ENCODE data around the gene NEGR1. TPM values are rescaled to one million over a fixed set of nuclear protein-coding genes. Genes with fewer than 3 reads are reported as not detected.

Gene NEGR1
- total RNA-seq, 1 donor from 2014 or later = 0.26 TPM

DNA sequence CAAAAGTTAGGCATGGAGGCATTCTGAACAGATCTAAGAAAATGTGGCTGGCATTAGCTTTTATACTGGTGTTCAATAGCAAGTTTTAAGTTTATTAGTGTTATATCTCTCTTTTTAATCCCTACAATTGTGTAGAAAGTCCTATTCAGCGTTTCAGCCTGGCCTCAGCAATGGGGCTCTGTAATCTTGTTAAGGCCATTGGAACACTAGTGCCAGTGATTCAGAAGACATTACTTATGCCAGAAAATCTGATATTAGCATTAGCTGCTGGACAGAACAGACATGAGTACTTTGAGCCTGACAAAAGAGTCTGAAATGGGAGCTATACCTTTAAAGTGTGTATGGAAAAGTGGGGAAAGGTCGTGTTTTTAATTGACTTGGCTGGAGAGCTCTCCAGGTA, 167.0 kb downstream of the NEGR1 start:
- TF ChIP-seq, protein P1, sequence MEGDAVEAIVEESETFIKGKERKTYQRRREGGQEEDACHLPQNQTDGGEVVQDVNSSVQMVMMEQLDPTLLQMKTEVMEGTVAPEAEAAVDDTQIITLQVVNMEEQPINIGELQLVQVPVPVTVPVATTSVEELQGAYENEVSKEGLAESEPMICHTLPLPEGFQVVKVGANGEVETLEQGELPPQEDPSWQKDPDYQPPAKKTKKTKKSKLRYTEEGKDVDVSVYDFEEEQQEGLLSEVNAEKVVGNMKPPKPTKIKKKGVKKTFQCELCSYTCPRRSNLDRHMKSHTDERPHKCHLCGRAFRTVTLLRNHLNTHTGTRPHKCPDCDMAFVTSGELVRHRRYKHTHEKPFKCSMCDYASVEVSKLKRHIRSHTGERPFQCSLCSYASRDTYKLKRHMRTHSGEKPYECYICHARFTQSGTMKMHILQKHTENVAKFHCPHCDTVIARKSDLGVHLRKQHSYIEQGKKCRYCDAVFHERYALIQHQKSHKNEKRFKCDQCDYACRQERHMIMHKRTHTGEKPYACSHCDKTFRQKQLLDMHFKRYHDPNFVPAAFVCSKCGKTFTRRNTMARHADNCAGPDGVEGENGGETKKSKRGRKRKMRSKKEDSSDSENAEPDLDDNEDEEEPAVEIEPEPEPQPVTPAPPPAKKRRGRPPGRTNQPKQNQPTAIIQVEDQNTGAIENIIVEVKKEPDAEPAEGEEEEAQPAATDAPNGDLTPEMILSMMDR (IDR thresholded peaks at IDR 0.05; ENCODE audit: insufficient read depth, low read length, severe bottlenecking) = no peak
- DNase-seq (ENCODE audit: low read depth) (no peak), FAIRE-seq (no peak)
- H3K36me3 ChIP-seq (ENCODE audit: control insufficient read depth, insufficient read depth, low read length) = no peaks in the 10 kb centered on the region
- no peaks in the 10 kb centered on the region for H3K27me3 ChIP-seq (ENCODE audit: control insufficient read depth, insufficient read depth, low read length)
- no peak overlapping the region for H3K4me3 ChIP-seq (ENCODE audit: low read depth, low read length)

DNA sequence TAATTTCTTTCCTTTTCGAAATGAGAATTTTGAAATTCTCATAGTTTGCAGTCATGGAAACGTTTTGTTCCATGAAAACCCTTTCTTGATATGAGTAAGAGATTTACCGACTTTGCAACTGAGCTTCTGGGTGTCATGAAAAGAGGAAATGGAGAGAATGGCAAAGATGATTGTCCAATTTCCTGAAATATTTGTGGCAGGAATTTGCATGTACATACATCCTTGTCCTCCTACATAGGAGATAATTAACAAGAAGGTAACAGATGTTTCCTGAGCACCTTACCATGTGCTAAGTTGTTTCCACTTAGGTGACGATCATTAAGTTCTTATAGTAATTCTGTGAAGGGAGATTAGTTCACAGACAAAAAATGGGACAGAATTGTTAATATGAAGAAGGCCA, 170.7 kb downstream of the NEGR1 start:
- DNase-seq (ENCODE audit: low read depth) (no peak), FAIRE-seq (no peak)
- H3K27me3 ChIP-seq (ENCODE audit: control insufficient read depth, insufficient read depth, low read length) = no peaks in the 10 kb centered on the region
- H3K4me3 ChIP-seq (ENCODE audit: low read depth, low read length) = no peak overlapping the region
- no peaks in the 10 kb centered on the region for H3K36me3 ChIP-seq (ENCODE audit: control insufficient read depth, insufficient read depth, low read length)
- TF ChIP-seq, protein P1 (IDR thresholded peaks at IDR 0.05; ENCODE audit: insufficient read depth, low read length, severe bottlenecking) = no peak

DNA sequence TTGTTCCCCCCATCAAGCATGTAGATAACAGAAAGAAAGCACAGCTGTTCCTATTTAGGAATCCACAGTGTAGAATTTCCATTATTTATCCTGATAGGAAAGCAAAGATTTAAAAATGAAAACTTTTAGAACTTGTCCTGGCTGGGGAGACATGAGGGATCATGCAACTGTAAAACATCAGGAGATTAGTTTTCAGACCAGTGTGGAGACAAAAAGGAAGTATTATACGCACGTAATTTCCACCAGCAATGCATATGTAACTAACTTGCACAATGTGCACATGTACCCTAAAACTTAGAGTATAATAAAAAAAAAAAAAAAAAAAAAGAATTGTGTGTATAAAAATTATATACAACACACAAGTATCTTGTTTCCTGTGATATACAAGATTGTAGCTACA, 172.4 kb downstream of the NEGR1 start:
- FAIRE-seq = no peak

DNA sequence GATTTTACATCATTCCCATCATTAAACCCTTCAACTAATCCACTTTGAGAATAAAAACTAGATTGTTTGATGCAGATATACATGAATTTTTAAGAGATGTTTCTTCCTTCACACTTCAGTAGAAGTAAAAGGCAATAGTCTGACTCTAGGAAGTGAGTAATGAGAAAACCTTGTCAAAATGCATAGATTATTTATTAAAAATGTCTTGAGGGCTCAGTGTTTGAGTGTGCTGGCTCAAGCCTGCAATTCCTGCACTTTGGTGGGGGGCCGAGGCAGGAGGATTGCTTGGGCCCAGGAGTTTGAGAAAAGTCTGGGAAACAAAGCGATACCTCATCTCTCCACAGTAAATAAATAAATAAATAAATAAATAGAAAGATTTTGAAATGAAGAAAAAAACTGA, 177.1 kb downstream of the NEGR1 start:
- TF ChIP-seq, protein P1 (IDR thresholded peaks at IDR 0.05; ENCODE audit: insufficient read depth, low read length, severe bottlenecking) = no peak
- Histone ChIP-seq H3K27me3 (ENCODE audit: control insufficient read depth, insufficient read depth, low read length) (no peaks in the 10 kb centered on the region), H3K4me3 (ENCODE audit: low read depth, low read length) (no peak overlapping the region), H3K36me3 (ENCODE audit: control insufficient read depth, insufficient read depth, low read length) (no peaks in the 10 kb centered on the region)
- FAIRE-seq (no peak), DNase-seq (ENCODE audit: low read depth) (no peak)

More for the DNA sequence above, 172.4 kb downstream of the NEGR1 start:
- DNase-seq (ENCODE audit: low read depth) = no peak
- Histone ChIP-seq H3K4me3 (ENCODE audit: low read depth, low read length) (no peak overlapping the region), H3K27me3 (ENCODE audit: control insufficient read depth, insufficient read depth, low read length) (no peaks in the 10 kb centered on the region), H3K36me3 (ENCODE audit: control insufficient read depth, insufficient read depth, low read length) (no peaks in the 10 kb centered on the region)
- TF ChIP-seq, protein P1 (IDR thresholded peaks at IDR 0.05; ENCODE audit: insufficient read depth, low read length, severe bottlenecking) = no peak

DNA sequence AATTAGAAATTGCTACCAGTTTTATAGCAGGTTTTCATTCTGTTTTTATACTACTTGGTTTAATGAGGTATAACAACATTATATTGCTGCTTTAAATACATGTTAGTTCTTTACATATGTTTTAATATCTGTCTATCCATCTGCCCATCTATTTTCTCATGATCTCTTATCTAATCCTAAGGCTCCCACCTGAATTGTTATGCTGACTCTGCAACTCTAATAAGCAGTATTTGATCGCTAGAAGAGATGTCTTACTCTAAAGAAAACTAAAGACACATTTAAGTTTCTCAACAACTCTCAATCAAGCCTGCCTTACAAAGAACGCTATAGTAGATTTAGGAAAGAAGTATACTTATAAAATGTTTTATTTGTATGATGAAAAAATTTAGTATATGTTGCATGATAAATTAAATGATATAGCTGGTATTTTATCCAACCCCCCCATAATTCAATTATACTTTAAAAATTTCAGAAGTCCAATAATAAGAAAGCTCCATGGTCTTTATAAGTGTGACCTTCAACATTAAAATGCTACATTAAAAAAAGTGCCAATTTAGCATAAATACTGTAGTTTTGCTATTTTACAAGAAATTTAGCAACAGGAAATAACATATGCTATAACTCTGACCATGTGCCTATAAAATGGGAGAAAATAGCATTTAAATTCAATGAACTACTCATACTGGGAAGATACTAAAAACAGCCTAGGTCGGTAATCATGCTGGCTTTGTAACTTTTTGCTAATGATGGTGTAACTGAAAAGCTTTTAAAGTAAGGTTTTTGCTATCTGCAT, 180.3 kb downstream of the NEGR1 start:
- no peak overlapping the region for H3K4me3 ChIP-seq (ENCODE audit: low read depth, low read length)
- H3K36me3 ChIP-seq (ENCODE audit: control insufficient read depth, insufficient read depth, low read length) = no peaks in the 10 kb centered on the region
- DNase-seq (ENCODE audit: low read depth) = no peak
- no peaks in the 10 kb centered on the region for H3K27me3 ChIP-seq (ENCODE audit: control insufficient read depth, insufficient read depth, low read length)
- TF ChIP-seq, protein P1 (IDR thresholded peaks at IDR 0.05; ENCODE audit: insufficient read depth, low read length, severe bottlenecking) = no peak
- FAIRE-seq = no peak

DNA sequence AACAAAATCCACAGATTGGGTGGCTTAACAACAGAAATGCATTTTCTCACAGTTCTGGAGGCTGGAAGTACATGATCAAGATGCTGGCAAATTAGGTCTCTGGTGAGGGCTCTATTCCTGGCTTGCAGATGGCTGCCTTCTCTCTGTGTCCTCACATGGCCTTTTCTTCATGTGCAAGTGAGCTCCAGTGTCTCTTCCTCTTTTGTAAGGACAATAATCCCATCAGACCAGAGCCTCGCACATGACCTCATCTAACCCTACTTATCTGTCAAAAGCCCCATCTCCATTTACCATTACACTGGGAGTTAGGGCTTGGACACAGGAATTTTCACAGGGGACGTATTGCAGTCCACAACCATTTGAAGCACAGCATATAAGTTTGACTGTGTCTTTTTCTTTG, 181.6 kb downstream of the NEGR1 start:
- FAIRE-seq (no peak), DNase-seq (ENCODE audit: low read depth) (no peak)
- H3K27me3 ChIP-seq (ENCODE audit: control insufficient read depth, insufficient read depth, low read length) = no peaks in the 10 kb centered on the region
- TF ChIP-seq, protein P1 (IDR thresholded peaks at IDR 0.05; ENCODE audit: insufficient read depth, low read length, severe bottlenecking) = no peak
- no peak overlapping the region for H3K4me3 ChIP-seq (ENCODE audit: low read depth, low read length)
- H3K36me3 ChIP-seq (ENCODE audit: control insufficient read depth, insufficient read depth, low read length) = no peaks in the 10 kb centered on the region
